ACC112 (cell line): ENCODE data around the gene CASKIN1.

Source experiments
- H2AFZ ChIP-seq: fragments of 200-600 bp; sonication (generic); one replicate; pipeline ENCODE4 v1.6.0; 2017; ENCODE audit warnings: antibody characterized with exemption, low read length; ENCODE audit not compliant: unreplicated experiment
- H3K27ac ChIP-seq: fragments of 200-600 bp; sonication (generic); 2 replicates; pipeline ENCODE4 v1.5.1; 2014; ENCODE audit warnings: low read depth, mild to moderate bottlenecking, antibody characterized with exemption, low read length, moderate library complexity
- H3K27me3 ChIP-seq: fragments of 200-600 bp; sonication (generic); 2 replicates; pipeline ENCODE4 v1.6.1; 2014; ENCODE audit warnings: mild to moderate bottlenecking, antibody characterized with exemption, low read length, moderate library complexity, mixed read lengths; ENCODE audit not compliant: insufficient read depth
- H3K36me3 ChIP-seq: fragments of 200-600 bp; sonication (generic); 2 replicates; pipeline ENCODE4 v1.6.1; 2016; ENCODE audit warnings: mild to moderate bottlenecking, antibody characterized with exemption, low read length, moderate library complexity, mixed read lengths; ENCODE audit not compliant: insufficient read depth
- H3K4me1 ChIP-seq: fragments of 200-600 bp; sonication (generic); one replicate; pipeline ENCODE4 v1.6.1; 2016; ENCODE audit warnings: low read length, mixed read lengths; ENCODE audit not compliant: insufficient read depth, unreplicated experiment, control insufficient read depth
- H3K4me3 ChIP-seq: fragments of 200-600 bp; sonication (generic); 2 replicates; pipeline ENCODE4 v1.5.1; 2014; ENCODE audit warnings: mild to moderate bottlenecking, low read depth, low read length
- H3K79me2 ChIP-seq: fragments of 200-600 bp; sonication (generic); one replicate; pipeline ENCODE4 v1.6.0; 2016; ENCODE audit warnings: low read length; ENCODE audit not compliant: control insufficient read depth, unreplicated experiment, insufficient read depth

Gene CASKIN1

GRCh38 chr16:2199095-2199494 lies 2.7 kb upstream of the CASKIN1 start:
- Histone ChIP-seq H3K4me3 (no peak overlapping the region), H2AFZ (no peak overlapping the region), H3K4me1 (no peaks in the 10 kb centered on the region), H3K79me2 (no peaks in the 10 kb centered on the region), H3K27ac (no peak overlapping the region), H3K27me3 (peaks cover 49% of the 10 kb centered on the region), H3K36me3 (no peaks in the 10 kb centered on the region)

- Histone ChIP-seq H3K27ac (no peak overlapping the region), H2AFZ (no peak overlapping the region), H3K4me3 (no peak overlapping the region), H3K27me3 (peaks cover 49% of the 10 kb centered on the region), H3K79me2 (no peaks in the 10 kb centered on the region), H3K36me3 (no peaks in the 10 kb centered on the region), H3K4me1 (no peaks in the 10 kb centered on the region)
Observed at GRCh38 chr16:2198283-2198682, 1.9 kb upstream of the CASKIN1 start.

DNA sequence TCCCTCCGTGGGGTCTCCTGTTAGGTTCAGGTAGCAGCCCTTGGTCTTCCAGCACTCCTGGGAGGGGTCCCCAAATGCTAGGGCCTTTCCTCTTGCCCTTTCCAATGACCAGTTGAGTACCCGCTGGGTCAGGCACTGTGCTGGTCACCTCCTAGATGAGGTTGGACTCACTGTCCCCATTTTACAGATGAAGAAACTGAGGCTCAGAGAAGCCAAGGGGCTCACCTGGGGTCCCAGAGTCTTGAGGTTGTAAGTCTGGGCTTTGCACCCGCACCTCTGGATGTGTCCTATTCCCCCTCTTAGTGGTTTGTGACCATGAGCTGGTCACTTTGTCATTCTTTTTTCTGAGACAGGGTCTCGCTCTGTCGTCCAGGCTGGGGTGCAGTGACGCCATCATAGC lies 1.4 kb upstream of the CASKIN1 start:
- Histone ChIP-seq H3K4me3 (no peak overlapping the region), H3K79me2 (no peaks in the 10 kb centered on the region), H3K36me3 (no peaks in the 10 kb centered on the region), H2AFZ (no peak overlapping the region), H3K27ac (no peak overlapping the region), H3K4me1 (no peaks in the 10 kb centered on the region), H3K27me3 (peaks cover 49% of the 10 kb centered on the region)

- Histone ChIP-seq H3K27ac (no peak overlapping the region), H3K79me2 (no peaks in the 10 kb centered on the region), H3K4me1 (no peaks in the 10 kb centered on the region), H3K36me3 (no peaks in the 10 kb centered on the region), H2AFZ (no peak overlapping the region), H3K4me3 (peak overlapping the region; percentile 25; the same call in 1 of the 2 replicates), H3K27me3 (peaks cover 49% of the 10 kb centered on the region)
Observed at GRCh38 chr16:2196981-2197511, 641 bp upstream of the CASKIN1 start.

- Histone ChIP-seq H3K4me3 (peak overlapping the region; percentile 56; the same call in 1 of the 2 replicates), H3K79me2 (no peaks in the 10 kb centered on the region), H3K4me1 (no peaks in the 10 kb centered on the region), H3K36me3 (no peaks in the 10 kb centered on the region), H2AFZ (no peak overlapping the region), H3K27me3 (peaks cover 49% of the 10 kb centered on the region), H3K27ac (no peak overlapping the region)
Observed at GRCh38 chr16:2195322-2196161, 863 bp downstream of the CASKIN1 start.

DNA sequence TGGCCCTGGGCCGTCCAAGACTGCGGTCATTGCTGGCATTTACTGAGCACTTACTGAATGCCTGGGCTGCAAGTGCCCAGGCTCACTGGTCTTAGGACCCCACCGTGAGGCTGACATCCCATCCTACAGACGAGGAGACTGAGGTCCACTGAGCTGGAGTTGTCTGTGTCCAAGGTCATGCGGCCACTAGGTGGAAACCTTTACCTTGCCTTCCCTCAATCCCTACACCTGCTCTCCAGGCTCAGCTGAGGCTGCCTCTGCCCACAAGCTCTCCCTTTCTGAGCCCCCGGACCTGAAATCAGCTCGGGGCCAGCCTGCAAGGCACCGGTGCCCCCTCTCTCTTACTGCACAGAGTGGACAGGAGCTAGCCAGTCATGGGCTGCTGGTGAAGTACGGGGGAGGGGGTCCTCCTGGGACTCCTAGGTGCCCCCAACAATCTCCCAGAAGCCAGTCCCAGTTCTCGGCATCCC lies 1.5 kb downstream of the CASKIN1 start:
- Histone ChIP-seq H3K79me2 (no peaks in the 10 kb centered on the region), H3K36me3 (no peaks in the 10 kb centered on the region), H3K27me3 (peaks cover 49% of the 10 kb centered on the region), H3K4me3 (no peak overlapping the region), H3K4me1 (no peaks in the 10 kb centered on the region), H2AFZ (no peak overlapping the region), H3K27ac (no peak overlapping the region)

DNA sequence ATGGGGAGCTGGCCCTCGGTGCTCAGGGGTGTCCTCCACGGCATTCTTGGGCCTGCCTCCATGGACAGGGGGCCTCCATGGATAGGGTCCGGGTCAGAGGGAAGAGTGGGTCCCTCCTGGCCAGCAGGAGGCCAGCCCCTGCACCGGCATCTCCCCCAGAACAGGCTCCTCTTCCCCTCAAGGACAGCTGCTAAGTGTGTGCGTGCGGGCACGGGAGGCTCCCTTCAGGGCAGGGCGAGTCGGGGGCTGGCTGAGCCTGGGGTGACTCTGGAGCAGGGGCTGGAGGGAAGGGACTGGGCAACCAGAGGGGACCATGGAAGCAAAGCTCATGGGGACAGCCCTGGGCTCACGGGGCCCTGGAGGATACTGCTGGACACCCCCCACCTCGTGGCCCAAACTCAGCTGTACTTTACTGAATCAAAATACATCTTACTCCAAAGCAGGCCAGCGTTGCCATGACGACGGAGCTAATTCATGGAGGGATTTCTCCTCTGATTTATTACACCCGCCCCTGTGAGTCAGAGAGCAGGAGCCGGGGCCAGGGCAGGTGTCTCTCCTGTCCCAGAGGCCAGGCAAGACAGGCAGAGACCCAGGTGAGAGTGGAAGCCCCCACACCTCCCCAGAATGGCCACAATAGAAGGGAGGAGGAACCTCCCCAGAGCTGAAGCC lies 2.1 kb downstream of the CASKIN1 start:
- no peaks in the 10 kb centered on the region for H3K79me2 ChIP-seq
- H3K4me3 ChIP-seq = no peak overlapping the region
- no peaks in the 10 kb centered on the region for H3K4me1 ChIP-seq
- H3K27ac ChIP-seq = no peak overlapping the region
- no peak overlapping the region for H2AFZ ChIP-seq
- no peaks in the 10 kb centered on the region for H3K36me3 ChIP-seq
- H3K27me3 ChIP-seq = peaks cover 44% of the 10 kb centered on the region

- no peak overlapping the region for H3K27ac ChIP-seq
- no peak overlapping the region for H3K4me3 ChIP-seq
- no peaks in the 10 kb centered on the region for H3K4me1 ChIP-seq
- peaks cover 18% of the 10 kb centered on the region for H3K27me3 ChIP-seq
- no peaks in the 10 kb centered on the region for H3K36me3 ChIP-seq
- no peaks in the 10 kb centered on the region for H3K79me2 ChIP-seq
- no peak overlapping the region for H2AFZ ChIP-seq
Observed at GRCh38 chr16:2191446-2191706, 5.0 kb downstream of the CASKIN1 start.

- H3K27me3 ChIP-seq = peaks cover 14% of the 10 kb centered on the region
- H3K4me1 ChIP-seq = no peaks in the 10 kb centered on the region
- H3K36me3 ChIP-seq = no peaks in the 10 kb centered on the region
- H3K79me2 ChIP-seq = no peaks in the 10 kb centered on the region
- H2AFZ ChIP-seq = no peak overlapping the region
- H3K4me3 ChIP-seq = no peak overlapping the region
- H3K27ac ChIP-seq = no peak overlapping the region
Observed at GRCh38 chr16:2190659-2191445, 5.6 kb downstream of the CASKIN1 start.

- H3K4me1 ChIP-seq = no peaks in the 10 kb centered on the region
- no peaks in the 10 kb centered on the region for H3K79me2 ChIP-seq
- no peak overlapping the region for H3K4me3 ChIP-seq
- H2AFZ ChIP-seq = no peak overlapping the region
- no peaks in the 10 kb centered on the region for H3K36me3 ChIP-seq
- H3K27me3 ChIP-seq = peaks cover 7% of the 10 kb centered on the region
- H3K27ac ChIP-seq = no peak overlapping the region
Observed at GRCh38 chr16:2190002-2190658, 6.3 kb downstream of the CASKIN1 start.
